DOHH2 (cell line): Measurements from ENCODE around the gene ADAP1.

Source experiments
- CTCF ChIP-seq: fragments of 200-600 bp; sonication (generic); IDR thresholded peaks from one replicate; pipeline ENCODE4 v1.5.1; 2014; ENCODE audit warnings: antibody characterized with exemption, mild to moderate bottlenecking, low read depth, low read length; ENCODE audit not compliant: poor library complexity, severe bottlenecking
- EZH2phosphoT487 ChIP-seq: fragments of 200-600 bp; sonication (generic); IDR thresholded peaks from 2 replicates; pipeline ENCODE4 v1.6.1; 2017; ENCODE audit warnings: borderline replicate concordance, mild to moderate bottlenecking, antibody characterized with exemption, low read length, moderate library complexity, mixed read lengths

- TF ChIP-seq CTCF, result no peak
- TF ChIP-seq EZH2phosphoT487, result no peak
Measured at GRCh38 chr7:945147-945555, 9.3 kb downstream of the ADAP1 start.
